ENCODE measurements around the gene TRERF1.

TRERF1 gene

GRCh38 chr6:42293386-42293977 lies 158.2 kb downstream of the TRERF1 start:
- no peak for TF ChIP-seq Cebpa-rat (IDR thresholded peaks at IDR 0.05)
- H3K36me3 ChIP-seq: peaks cover 94% of the 10 kb centered on the region
- no peaks in the 10 kb centered on the region for H3K9me3 ChIP-seq
- peaks cover 78% of the 10 kb centered on the region for H4K20me1 ChIP-seq
- H3K9ac ChIP-seq: no peak overlapping the region
- H3K4me2 ChIP-seq: peak overlapping the region; percentile 52
- H3K4me1 ChIP-seq: peaks cover 28% of the 10 kb centered on the region
- H3K4me3 ChIP-seq: no peak overlapping the region
- H3K27me3 ChIP-seq: no peaks in the 10 kb centered on the region
- H3K27ac ChIP-seq: no peak overlapping the region

DNA sequence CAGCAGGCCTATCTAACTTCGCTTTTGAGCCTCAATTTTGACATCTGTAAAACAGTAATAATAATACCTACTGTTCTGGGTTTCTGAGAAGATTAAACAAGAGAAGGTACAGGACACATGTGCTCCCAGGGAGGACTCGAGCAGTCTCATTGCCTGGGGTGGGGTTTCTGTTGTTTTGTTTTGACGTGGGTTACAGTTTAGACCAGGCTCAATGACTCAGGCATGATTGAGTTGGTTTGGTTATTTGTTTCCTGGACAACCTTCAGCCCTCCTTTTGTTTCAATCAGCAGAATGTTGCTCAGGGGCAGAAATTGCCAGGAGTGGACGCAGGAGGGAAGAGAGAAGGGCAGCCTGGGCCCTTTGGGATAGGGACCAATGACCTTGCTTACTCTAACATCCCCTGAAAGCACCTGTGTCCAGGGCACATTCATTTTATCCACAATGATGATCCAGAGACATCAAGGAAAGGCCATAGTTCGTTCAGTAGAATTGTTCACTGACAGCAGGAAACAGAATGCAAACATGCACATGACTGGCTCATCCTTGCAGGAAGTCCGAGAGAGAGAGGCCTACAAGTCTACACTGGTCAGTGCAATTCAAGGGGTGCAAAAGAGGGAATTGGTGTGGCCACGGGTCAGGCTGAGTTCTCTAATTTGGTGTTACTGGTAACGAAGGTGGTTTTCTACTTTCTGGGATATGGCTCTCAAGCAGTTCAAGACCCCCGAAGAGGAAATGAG lies 159.6 kb downstream of the TRERF1 start:
- H3K9ac ChIP-seq: no peak overlapping the region
- H3K4me2 ChIP-seq: no peak overlapping the region
- H3K4me3 ChIP-seq: no peak overlapping the region
- H3K27ac ChIP-seq: no peak overlapping the region
- peaks cover 68% of the 10 kb centered on the region for H4K20me1 ChIP-seq
- no peak for TF ChIP-seq Cebpa-rat (IDR thresholded peaks at IDR 0.05)
- peaks cover 28% of the 10 kb centered on the region for H3K4me1 ChIP-seq
- peaks cover 95% of the 10 kb centered on the region for H3K36me3 ChIP-seq
- H3K27me3 ChIP-seq: no peaks in the 10 kb centered on the region
- H3K9me3 ChIP-seq: peaks cover 10% of the 10 kb centered on the region

- TF ChIP-seq Cebpa-rat (IDR thresholded peaks at IDR 0.05): no peak
- H3K9ac ChIP-seq: no peak overlapping the region
These were observed 164.0 kb downstream of the TRERF1 start for GRCh38 chr6:42287756-42288155.

GRCh38 chr6:42281570-42281969 lies 170.2 kb downstream of the TRERF1 start:
- peaks cover 75% of the 10 kb centered on the region for H3K36me3 ChIP-seq
- H3K9me3 ChIP-seq: peaks cover 6% of the 10 kb centered on the region
- H3K4me1 ChIP-seq: peaks cover 53% of the 10 kb centered on the region
- no peak for TF ChIP-seq Cebpa-rat (IDR thresholded peaks at IDR 0.05)
- no peak overlapping the region for H3K27ac ChIP-seq
- peaks cover 56% of the 10 kb centered on the region for H4K20me1 ChIP-seq
- H3K4me3 ChIP-seq: no peak overlapping the region
- H3K9ac ChIP-seq: no peak overlapping the region
- H3K4me2 ChIP-seq: 0 out of 2 replicates have a peak overlapping the region, but pooled peaks have one; percentile 19
- H3K27me3 ChIP-seq: no peaks in the 10 kb centered on the region

More at GRCh38 chr6:42287756-42288155, 164.0 kb downstream of the TRERF1 start:
- peaks cover 70% of the 10 kb centered on the region for H3K36me3 ChIP-seq
- no peaks in the 10 kb centered on the region for H3K4me1 ChIP-seq
- peaks cover 41% of the 10 kb centered on the region for H4K20me1 ChIP-seq
- no peaks in the 10 kb centered on the region for H3K27me3 ChIP-seq
- no peak overlapping the region for H3K4me2 ChIP-seq
- no peak overlapping the region for H3K27ac ChIP-seq
- H3K4me3 ChIP-seq: no peak overlapping the region
- H3K9me3 ChIP-seq: peaks cover 16% of the 10 kb centered on the region

GRCh38 chr6:42280966-42281533 lies 170.7 kb downstream of the TRERF1 start:
- H3K27me3 ChIP-seq: no peaks in the 10 kb centered on the region
- H4K20me1 ChIP-seq: peaks cover 61% of the 10 kb centered on the region
- H3K9me3 ChIP-seq: peaks cover 6% of the 10 kb centered on the region
- H3K4me3 ChIP-seq: no peak overlapping the region
- H3K4me2 ChIP-seq: no peak overlapping the region
- peaks cover 58% of the 10 kb centered on the region for H3K4me1 ChIP-seq
- no peak for TF ChIP-seq Cebpa-rat (IDR thresholded peaks at IDR 0.05)
- H3K36me3 ChIP-seq: peaks cover 80% of the 10 kb centered on the region
- no peak overlapping the region; the same call in 1 of the 2 replicates for H3K27ac ChIP-seq
- no peak overlapping the region for H3K9ac ChIP-seq

- peaks cover 89% of the 10 kb centered on the region for H3K36me3 ChIP-seq
- H3K9ac ChIP-seq: no peak overlapping the region
- no peak for TF ChIP-seq Cebpa-rat (IDR thresholded peaks at IDR 0.05)
- no peak overlapping the region for H3K4me2 ChIP-seq
- peaks cover 6% of the 10 kb centered on the region for H3K9me3 ChIP-seq
- peaks cover 66% of the 10 kb centered on the region for H3K4me1 ChIP-seq
- no peaks in the 10 kb centered on the region for H3K27me3 ChIP-seq
- H3K27ac ChIP-seq: 0 out of 2 replicates have a peak overlapping the region, but pooled peaks have one; percentile 30
- H4K20me1 ChIP-seq: peaks cover 70% of the 10 kb centered on the region
- no peak overlapping the region for H3K4me3 ChIP-seq
These were observed 171.6 kb downstream of the TRERF1 start for GRCh38 chr6:42279966-42280629.

GRCh38 chr6:42279144-42279781 lies 172.5 kb downstream of the TRERF1 start:
- no peak overlapping the region for H3K9ac ChIP-seq
- H3K36me3 ChIP-seq: peaks cover 85% of the 10 kb centered on the region
- 0 out of 2 replicates have a peak overlapping the region, but pooled peaks have one; percentile 2 for H3K4me2 ChIP-seq
- 0 out of 2 replicates have a peak overlapping the region, but pooled peaks have one; percentile 18 for H3K27ac ChIP-seq
- H4K20me1 ChIP-seq: peaks cover 66% of the 10 kb centered on the region
- TF ChIP-seq Cebpa-rat (IDR thresholded peaks at IDR 0.05): no peak
- no peaks in the 10 kb centered on the region for H3K27me3 ChIP-seq
- H3K4me1 ChIP-seq: peaks cover 66% of the 10 kb centered on the region
- H3K9me3 ChIP-seq: peaks cover 6% of the 10 kb centered on the region
- no peak overlapping the region for H3K4me3 ChIP-seq

- Histone ChIP-seq H3K4me1 (peaks cover 66% of the 10 kb centered on the region), H3K27me3 (no peaks in the 10 kb centered on the region), H3K27ac (no peak overlapping the region), H3K4me2 (peak overlapping the region; percentile 14; the same call in 1 of the 2 replicates), H4K20me1 (peaks cover 66% of the 10 kb centered on the region), H3K36me3 (peaks cover 84% of the 10 kb centered on the region), H3K9ac (no peak overlapping the region), H3K4me3 (no peak overlapping the region), H3K9me3 (peaks cover 6% of the 10 kb centered on the region)
- no peak for TF ChIP-seq Cebpa-rat (IDR thresholded peaks at IDR 0.05)
These were observed 173.4 kb downstream of the TRERF1 start for GRCh38 chr6:42278131-42278853.
